Inferior parietal cortex (tissue), 1 donor: ENCODE results near the gene AMBP.
A peak's percentile ranks its signal among the peaks of the same experiment; 100 is the strongest.
"Not testable (repeated sequence)": the region's sequence is repeated elsewhere in the genome, so short reads cannot be mapped to it uniquely, and the experiment has no call there.

Experiments
- DNase-seq: peaks from one replicate; pipeline ENCODE4 v3.0.0-alpha.2; 2016; ENCODE audit errors: extremely low spot score

AMBP gene

GRCh38 chr9:114050646-114051045, 27.5 kb downstream of the AMBP start:
- DNase-seq: no peak

DNA sequence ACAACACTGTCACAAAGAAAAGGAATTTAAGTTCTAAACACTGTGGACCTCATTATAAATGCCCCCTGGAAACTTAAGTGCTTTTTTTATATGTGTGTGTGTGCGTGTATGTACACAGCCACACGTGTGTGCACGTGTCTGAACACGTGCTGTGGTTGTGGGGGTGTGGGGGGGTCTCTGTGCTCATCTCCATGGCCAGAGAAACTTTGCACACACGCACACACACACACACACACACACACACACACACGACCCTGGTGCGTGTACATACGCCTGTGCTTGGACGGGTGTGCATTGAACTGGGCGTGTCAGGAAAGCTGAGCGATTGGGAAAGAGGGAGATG, 27.9 kb downstream of the AMBP start:
- DNase-seq: no peak

GRCh38 chr9:114049441-114050225, 28.5 kb downstream of the AMBP start:
- DNase-seq: no peak

DNA sequence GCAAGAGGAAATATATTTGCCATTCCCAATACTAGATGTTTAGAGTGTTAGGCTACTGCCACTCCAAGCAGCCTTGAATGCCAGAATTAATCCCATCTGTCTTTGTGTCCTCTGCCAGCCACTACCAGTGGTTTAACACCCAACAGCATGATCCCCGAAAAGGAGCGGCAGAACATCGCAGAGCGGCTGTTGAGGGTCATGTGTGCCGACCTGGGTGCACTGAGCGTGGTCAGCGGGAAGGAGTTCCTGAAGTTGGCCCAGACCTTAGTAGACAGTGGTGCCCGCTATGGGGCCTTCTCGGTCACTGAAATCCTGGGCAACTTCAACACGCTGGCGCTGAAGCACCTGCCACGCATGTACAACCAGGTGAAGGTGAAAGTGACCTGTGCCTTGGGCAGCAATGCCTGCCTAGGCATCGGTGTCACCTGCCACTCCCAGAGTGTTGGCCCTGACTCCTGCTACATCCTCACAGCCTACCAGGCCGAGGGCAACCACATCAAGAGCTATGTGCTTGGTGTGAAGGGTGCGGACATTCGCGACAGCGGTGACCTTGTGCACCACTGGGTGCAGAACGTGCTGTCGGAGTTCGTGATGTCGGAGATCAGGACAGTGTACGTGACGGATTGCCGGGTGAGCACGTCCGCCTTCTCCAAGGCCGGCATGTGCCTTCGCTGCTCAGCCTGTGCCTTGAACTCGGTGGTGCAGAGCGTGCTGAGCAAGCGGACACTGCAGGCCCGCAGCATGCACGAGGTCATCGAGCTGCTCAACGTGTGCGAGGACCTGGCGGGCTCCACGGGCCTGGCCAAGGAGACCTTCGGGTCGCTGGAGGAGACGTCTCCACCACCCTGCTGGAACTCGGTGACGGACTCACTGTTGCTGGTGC, 29.3 kb downstream of the AMBP start:
- no peak for DNase-seq

GRCh38 chr9:114047717-114048116, 30.4 kb downstream of the AMBP start:
- DNase-seq: no peak

DNA sequence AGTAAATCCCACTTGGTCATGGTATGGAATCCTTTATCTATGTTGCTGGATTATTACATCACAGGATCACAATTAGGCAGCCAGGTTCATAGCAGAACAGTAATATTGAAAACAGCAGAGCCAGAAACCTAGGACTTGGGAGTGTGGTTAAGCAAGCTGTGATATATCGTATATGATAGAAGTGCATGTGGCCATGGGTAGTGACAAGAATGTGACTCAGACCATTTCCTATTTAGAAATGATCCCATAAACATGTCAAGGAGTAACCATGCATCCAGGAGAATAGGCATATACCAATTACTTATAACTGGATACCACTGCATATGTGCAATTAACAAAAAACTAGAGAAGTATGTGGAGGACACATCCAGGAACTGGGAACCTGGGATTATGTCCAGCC, 31.2 kb downstream of the AMBP start:
- DNase-seq: no peak

GRCh38 chr9:114046237-114046755, 31.8 kb downstream of the AMBP start:
- DNase-seq: no peak

DNA sequence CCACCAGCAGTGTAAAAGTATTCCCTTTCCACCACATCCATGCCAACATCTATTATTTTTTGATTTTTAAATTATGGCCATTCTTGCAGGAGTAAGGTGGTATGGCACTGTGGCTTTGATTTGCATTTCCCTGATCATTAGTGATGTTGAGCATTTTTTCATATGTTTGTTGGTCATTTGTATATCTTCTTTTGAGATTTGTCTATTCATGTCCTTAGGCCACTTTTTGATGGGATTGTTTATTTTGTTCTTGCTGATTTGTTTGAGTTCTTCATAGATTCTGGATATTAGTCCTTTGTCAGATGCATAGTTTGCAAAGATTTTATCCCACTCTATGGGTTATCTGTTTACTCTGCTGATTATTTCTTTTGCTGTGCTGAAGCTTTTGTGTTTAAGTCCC, 34.4 kb downstream of the AMBP start:
- not testable (repeated sequence) for DNase-seq

DNA sequence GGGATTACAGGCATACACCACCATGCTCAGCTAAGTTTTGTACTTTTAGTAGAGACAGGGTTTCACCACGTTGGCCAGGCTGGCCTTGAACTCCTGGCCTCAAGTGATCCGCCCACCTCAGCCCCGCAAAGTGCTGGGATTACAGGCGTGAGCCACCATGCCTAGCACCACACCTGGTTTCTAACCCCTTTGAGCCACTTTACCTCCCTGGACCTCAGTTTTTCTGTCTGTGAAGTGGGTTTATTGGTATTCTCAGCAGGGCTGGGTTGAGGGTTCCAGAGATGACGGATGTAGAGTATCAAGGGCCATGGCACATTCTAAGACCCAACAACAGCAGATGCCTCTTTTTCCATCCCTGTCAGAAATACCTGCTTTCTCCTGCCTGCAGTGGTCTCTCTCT, 38.6 kb downstream of the AMBP start:
- no peak for DNase-seq

DNA sequence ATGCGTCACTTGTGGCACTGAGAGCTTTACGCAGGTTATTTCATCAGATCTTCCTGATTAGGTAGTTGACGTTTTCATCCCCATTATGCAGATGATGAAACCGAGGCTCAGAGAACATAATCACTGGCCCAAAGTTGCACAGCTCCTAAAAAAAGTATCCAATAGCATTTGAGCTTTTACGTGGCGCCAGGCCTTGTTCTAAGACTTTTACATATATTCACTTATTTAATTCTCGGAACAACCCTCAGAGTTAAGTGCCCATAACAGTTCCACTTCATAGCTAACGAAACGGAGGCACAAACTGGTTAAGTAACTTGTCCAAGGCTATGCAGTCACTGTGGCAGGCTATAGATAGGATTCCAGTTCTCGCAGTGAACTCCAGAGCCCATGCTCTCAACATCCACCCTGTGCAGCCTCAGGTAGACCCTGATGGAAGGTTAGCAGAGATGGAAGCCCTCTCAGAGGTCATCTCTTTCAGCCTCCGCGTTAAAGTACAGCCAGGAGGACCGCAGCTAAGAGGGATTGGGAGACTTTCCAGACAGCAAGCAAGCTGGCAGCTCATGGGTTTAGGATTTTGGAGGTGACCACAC, 39.3 kb downstream of the AMBP start:
- DNase-seq: no peak

- DNase-seq: peak; percentile 5
Observed at GRCh38 chr9:114037961-114038723, 40.0 kb downstream of the AMBP start.

- no peak for DNase-seq
Observed at GRCh38 chr9:114037249-114037648, 40.9 kb downstream of the AMBP start.

DNA sequence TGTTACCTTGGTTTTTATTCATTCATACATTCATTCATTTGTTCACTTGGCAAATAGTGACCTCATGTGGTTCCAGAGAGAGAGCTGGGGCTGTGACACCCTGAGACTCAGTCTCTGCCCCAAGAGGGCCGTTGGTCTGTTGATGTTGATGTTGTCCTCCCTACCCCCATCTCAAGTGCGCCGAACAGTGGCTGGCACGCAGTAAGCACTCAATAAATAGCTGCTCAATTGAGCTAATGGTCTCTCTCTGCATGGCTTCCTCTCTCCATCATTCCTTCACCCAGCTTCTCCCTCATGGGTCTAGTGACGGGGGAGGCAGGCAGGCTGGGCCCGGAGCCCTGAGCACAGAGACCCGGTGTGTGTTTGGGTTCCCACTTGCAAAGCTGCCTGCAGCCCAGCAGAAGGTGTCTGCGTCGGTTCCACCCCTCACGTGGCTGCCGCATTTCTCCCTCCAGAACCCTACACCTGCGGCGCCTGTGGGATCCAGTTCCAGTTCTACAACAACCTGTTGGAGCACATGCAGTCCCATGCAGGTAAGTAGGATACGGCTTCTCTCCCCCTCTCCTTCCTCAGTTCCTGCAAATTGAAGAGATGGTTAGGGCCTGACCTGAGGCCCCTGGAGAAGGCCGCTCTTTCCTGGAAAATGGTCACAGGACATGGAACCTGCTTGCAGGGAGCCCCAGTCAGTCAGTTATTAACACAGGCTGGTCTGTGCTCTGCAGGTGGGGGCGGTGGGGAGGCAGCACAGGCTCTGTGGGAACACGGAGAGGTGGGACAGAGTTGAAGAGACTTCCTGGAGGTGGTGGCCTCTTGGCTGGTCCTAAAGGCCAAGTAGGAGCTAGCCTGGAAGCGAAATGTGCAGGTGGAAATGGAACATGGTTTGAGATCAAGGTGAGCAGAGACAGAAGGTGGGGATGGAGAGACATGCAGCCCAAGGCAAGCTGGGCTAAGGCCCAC, 42.0 kb downstream of the AMBP start:
- no peak for DNase-seq

DNA sequence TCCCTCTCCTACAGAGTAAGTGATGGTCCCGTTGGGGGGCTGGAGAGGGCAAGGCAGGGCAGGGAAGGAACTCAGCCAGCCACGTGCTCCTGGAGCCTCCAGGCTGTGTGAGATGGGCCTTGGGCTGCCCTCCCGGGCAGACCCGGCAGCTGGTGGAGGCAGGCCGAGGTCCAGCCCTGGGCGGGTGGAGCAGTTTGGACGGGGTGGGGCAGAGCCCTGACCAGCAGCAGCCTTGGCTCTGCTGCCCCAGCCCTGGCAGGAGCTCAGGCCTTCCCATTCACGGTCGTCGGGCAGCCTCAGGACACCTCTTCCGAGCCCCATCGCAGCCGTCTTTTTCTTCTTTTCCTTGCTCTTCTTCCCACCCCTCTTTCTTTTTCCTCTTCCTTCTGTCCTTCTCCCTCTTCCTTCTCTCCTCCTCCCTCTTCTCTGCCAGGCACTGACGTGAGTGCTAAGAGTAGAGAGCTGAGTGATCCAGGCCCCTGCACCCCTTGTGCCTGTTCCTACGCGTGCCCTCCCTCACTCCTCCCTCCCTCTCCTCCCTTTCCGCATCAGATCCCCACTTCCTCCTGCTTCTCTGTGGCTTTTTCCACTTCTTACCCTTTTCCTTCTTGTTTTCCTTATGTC, 42.8 kb downstream of the AMBP start:
- DNase-seq: no peak

DNA sequence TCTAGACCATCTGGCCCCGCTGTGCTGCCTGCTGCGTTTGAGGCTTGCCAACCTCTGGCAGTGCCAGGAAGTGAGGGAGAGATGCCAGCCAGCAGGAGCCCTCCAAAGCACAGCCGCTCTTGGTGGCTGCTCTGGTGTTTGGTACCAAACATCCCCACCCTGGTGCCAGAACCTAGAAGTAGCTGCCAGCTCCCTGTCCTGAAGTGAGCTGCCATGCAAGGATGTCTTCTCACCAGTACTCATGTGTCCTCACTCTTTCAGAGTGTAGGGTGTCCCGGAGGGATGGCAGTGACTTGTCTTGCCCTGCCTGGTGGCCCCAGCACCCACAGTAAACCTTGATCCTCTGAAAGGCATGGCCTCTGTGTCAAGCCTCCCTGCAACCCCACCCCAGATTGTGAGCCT, 43.4 kb downstream of the AMBP start:
- peak; percentile 8 for DNase-seq

GRCh38 chr9:114034196-114034595, 43.9 kb downstream of the AMBP start:
- no peak for DNase-seq

DNA sequence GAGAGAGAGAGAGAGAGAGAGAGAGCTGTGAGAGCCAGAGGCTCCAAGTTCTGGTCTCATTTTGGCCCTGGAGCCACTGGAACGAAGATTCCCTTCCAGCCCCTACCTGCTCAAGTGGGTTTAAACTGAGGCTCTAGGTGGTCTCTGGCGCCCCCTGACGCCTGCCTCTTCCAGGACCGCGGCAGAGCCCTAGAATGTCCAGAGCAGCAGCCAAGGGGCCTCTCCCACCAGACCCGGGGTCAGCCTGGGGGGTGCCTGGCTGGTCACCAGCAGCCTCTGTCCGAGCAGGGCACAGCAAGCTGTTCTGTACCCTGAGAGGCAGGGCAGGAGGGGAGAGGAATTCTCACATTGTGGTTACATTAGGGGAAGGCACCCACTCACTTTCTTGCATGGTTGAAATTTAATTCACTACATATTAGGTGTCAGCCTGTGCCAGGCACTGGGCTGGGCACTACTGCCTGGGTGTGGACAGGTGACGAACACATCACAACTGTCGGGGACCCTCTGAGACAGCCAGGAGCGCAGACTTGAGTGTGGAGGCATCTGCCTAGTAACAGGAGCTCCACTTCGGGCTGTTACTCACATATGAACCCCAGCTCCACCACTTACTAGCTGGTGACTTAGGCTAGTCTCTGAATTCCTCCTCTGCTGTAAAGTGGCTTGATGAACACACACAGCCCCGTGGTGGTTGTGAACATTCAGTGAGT, 44.5 kb downstream of the AMBP start:
- DNase-seq: peak; percentile 25

DNA sequence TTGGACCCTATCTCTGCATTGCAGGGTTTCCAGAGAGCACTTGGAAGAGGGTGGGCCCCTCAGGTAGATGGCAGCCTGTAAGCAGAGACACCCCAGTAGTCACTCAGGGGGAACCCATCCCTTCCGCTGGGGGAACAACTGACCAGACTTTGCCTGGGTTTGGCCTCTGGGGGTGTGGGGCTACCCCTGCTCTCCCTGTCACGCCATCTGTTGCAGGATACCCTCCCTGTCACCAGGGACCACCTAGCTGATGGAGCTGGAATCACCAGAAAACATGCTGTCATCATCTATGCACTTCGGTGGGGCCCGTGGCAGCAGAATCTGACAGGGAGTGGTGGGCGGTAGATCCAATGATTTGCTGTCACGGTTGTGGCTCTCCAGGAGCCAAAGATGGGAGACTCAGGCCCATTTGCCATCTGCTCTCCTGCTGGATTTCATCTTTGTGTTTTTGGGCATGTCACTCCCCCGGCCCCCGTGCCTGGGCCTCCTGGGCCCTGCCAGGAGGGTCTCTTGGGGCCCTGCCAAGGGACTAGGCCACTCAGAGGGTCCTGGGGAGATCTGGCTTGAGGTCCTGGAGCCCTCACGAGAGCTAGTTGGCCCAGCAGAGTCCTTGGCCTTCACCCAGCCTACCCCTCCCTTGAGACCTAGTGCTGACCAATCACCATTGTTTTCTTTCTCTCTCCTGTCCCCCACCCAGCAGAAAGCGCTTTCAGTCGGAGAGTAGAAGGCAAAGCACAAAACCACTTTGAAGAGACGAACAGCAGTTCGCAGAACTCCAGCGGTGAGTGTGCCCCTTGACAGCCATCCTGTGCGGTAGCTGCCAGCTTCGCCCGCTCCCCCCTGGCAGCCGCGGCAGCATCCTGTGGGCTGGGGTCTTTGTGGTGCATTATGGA, 45.9 kb downstream of the AMBP start:
- DNase-seq: no peak
